ENCODE measurements around the gene SLC25A26. TPM values are rescaled to one million over a fixed set of nuclear protein-coding genes. Genes with fewer than 3 reads are reported as not detected.
"Not testable (repeated sequence)": the region's sequence is repeated elsewhere in the genome, so short reads cannot be mapped to it uniquely, and the experiment has no call there.

Gene SLC25A26
- total RNA-seq, 2 donors from 2014 or later = 13.0 to 16.4 TPM

DNA sequence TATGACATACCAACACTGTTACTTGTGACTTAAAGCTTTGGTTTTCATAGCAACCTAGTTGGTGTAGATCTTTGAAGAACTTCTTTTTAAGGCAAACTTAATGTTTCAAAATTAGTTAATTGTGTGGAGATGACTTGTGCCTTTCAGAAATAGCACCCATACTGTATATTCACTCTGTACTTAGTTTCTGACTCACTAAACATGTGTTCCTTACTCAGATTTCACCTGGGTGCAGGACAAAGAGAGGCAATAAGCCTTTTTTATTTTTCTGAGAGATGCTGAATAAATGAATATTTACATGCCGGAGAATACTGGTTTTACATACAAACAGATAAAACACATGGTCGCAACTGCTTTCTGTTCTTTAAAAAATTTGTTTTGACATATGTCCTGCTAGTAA, 44.8 kb downstream of the SLC25A26 start:
- intact Hi-C loops (cut with DNase I) = loop anchor here in 1 of 2 donors (5.0 kb wide), 1 partner anchor 552 kb away; no protein-coding TSS in a partner anchor
- DNase-seq (ENCODE audit: low spot score) = no peak

DNA sequence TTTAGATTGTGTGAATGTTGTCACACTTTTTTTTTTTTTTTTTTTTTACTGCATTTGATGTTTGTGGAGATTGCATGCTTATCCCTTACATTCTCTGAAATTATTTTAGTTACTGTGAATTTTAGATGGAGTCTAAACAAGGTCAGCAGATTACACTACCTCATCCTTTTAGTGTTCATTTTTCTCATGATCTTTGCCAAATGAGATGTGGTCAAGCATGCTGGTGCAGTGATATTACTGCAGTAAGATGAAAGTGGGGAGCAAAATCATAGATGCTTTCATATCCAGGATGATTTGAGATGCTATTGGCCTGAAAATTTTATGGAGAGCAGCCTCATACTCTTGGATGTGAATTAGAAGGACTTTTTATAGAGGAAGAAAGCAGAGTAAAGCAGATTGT, 45.8 kb downstream of the SLC25A26 start:
- no peak for DNase-seq (ENCODE audit: low spot score)
- intact Hi-C loops (cut with DNase I) = loop anchor here in 1 of 2 donors (5.0 kb wide), 1 partner anchor 551 kb away; no protein-coding TSS in a partner anchor

DNA sequence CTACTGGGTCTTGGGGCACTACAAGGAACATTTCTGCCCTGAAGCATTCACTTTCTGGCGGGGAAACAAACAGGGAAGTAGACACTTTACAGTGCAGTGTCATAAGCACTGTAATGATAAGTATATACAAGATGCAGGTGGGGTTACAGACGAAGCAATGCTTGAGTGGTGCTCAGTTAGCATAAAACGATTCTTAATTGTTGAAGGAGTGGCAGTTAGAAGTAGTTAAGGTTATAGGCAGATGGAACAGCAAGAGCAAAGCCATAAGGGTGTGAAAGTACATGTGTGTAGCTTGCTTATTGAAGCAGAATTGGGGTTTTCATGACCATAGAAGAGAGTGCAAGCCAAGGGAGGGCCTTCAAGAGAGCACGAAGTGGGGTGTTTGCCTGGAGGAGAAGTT, 46.2 kb downstream of the SLC25A26 start:
- DNase-seq (ENCODE audit: low spot score) = no peak
- intact Hi-C loops (cut with DNase I) = loop anchor here in 1 of 2 donors (5.0 kb wide), 1 partner anchor 550 kb away; no protein-coding TSS in a partner anchor

- intact Hi-C loops (cut with DNase I) = loop anchor here in 1 of 2 donors (5.0 kb wide), 1 partner anchor 549 kb away; no protein-coding TSS in a partner anchor
- DNase-seq (ENCODE audit: low spot score) = no peak
These were observed 47.1 kb downstream of the SLC25A26 start for GRCh38 chr3:66267906-66268305.

- intact Hi-C loops (cut with DNase I) = loop anchor here in 1 of 2 donors (5.0 kb wide), 1 partner anchor 548 kb away; no protein-coding TSS in a partner anchor
- DNase-seq (ENCODE audit: low spot score) = no peak
These were observed 48.1 kb downstream of the SLC25A26 start for GRCh38 chr3:66268864-66269263.

GRCh38 chr3:66269411-66269810, 48.6 kb downstream of the SLC25A26 start:
- intact Hi-C loops (cut with DNase I) = loop anchor here in 1 of 2 donors (5.0 kb wide), 1 partner anchor 548 kb away; no protein-coding TSS in a partner anchor
- no peak for DNase-seq (ENCODE audit: low spot score)

- DNase-seq (ENCODE audit: low spot score) = no peak
- intact Hi-C loops (cut with DNase I) = loop anchor here in 1 of 2 donors (10.0 kb wide), 1 partner anchor 135 kb away; no protein-coding TSS in a partner anchor
These were observed 49.5 kb downstream of the SLC25A26 start for GRCh38 chr3:66270288-66270687.

GRCh38 chr3:66270701-66271100, 49.9 kb downstream of the SLC25A26 start:
- no peak for DNase-seq (ENCODE audit: low spot score)
- intact Hi-C loops (cut with DNase I) = loop anchor here in 1 of 2 donors (10.0 kb wide), 1 partner anchor 134 kb away; no protein-coding TSS in a partner anchor

- intact Hi-C loops (cut with DNase I) = loop anchor here in 1 of 2 donors (10.0 kb wide), 1 partner anchor 134 kb away; no protein-coding TSS in a partner anchor
- DNase-seq (ENCODE audit: low spot score) = no peak
These were observed 50.4 kb downstream of the SLC25A26 start for GRCh38 chr3:66271231-66271630.

- no peak for DNase-seq (ENCODE audit: low spot score)
- intact Hi-C loops (cut with DNase I) = loop anchor here in 1 of 2 donors (10.0 kb wide), 1 partner anchor 133 kb away; no protein-coding TSS in a partner anchor
These were observed 51.2 kb downstream of the SLC25A26 start for GRCh38 chr3:66272016-66272415.

DNA sequence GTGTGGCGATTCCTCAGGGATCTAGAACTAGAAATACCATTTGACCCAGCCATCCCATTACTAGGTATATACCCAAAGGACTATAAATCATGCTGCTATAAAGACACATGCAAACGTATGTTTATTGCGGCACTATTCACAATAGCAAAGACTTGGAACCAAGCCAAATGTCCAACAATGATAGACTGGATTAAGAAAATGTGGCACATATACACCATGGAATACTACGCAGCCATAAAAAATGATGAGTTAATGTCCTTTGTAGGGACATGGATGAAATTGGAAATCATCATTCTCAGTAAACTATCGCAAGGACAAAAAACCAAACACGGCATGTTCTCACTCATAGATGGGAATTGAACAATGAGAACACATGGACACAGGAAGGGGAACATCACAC, 54.0 kb downstream of the SLC25A26 start:
- intact Hi-C loops (cut with DNase I) = loop anchor here (5.0 to 10.0 kb wide), 2 partner anchors 130 to 542 kb away; no protein-coding TSS in a partner anchor

GRCh38 chr3:66276705-66277274, 56.0 kb downstream of the SLC25A26 start:
- no peak for DNase-seq (ENCODE audit: low spot score)

More for the DNA sequence above, 54.0 kb downstream of the SLC25A26 start:
- DNase-seq (ENCODE audit: low spot score) = not testable (repeated sequence)

DNA sequence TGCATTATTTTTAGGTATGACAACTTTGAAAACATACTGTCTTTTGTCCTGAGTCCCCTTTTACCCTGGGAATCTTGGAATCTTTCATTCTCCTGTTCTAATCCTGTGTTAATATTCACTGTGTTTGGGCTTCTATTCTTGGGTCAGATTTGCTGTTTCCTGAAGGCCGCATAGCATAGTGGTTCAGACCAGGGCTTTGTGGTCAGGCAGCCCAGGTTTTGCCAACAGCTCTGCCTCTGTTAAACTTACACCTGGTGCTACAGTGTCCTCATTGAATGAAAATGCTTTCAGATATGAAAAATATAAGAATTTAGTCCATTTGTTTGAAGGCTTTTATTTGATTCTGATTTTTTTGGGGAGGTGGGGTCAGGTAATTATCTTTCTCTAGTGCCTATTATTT, 58.4 kb downstream of the SLC25A26 start:
- DNase-seq (ENCODE audit: low spot score) = no peak
- intact Hi-C loops (cut with DNase I) = loop anchor here (5.0 to 10.0 kb wide), 2 partner anchors 126 to 538 kb away; no protein-coding TSS in a partner anchor

More at GRCh38 chr3:66276705-66277274, 56.0 kb downstream of the SLC25A26 start:
- intact Hi-C loops (cut with DNase I) = loop anchor here (5.0 to 10.0 kb wide), 2 partner anchors 128 to 541 kb away; no protein-coding TSS in a partner anchor

DNA sequence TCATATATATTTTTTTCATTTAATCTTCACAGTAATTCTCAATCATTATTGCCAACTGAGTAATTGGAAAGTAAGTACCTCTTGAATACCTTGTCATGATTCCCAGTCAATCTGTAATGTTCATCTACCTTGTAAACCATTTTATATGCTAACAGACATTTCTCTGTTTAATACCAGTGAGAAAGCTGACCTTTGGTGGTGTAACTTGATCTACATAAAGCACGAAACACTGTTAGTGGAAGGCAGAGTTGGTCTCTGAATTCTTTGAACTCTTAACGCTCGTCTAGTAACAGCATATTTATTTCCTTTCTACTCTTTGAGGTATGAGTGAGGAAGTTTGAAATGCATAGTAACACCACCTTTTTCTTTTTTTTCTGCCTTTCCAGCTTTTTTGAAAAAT, 59.5 kb downstream of the SLC25A26 start:
- intact Hi-C loops (cut with DNase I) = no loop called here

DNA sequence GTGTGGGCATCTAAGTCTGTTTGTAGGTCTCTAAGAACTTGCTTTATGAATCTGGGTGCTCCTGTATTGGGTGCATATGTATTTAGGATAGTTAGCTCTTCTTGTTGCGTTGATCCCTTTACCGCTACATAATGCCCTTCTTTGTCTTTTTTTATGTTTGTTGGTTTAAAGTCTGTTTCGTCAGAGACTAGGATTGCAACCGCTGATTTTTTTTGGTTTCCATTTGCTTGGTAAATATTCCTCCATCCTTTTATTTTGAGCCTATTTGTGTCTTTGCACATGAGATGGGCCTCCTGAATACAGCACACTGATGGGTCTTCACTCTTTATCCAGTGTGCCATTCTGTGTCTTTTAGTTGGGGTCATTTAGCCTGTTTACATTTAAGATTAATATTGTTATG, 71.1 kb downstream of the SLC25A26 start:
- not testable (repeated sequence) for DNase-seq (ENCODE audit: low spot score)
- intact Hi-C loops (cut with DNase I) = loop anchor here in 1 of 2 donors (10.0 kb wide), 1 partner anchor 93 kb away; no protein-coding TSS in a partner anchor

More for the DNA sequence above, 59.5 kb downstream of the SLC25A26 start:
- no peak for DNase-seq (ENCODE audit: low spot score)

GRCh38 chr3:66297260-66297873, 76.6 kb downstream of the SLC25A26 start:
- DNase-seq (ENCODE audit: low spot score) = no peak
- intact Hi-C loops (cut with DNase I) = loop anchor here in 1 of 2 donors (10.0 kb wide), 1 partner anchor 87 kb away; no protein-coding TSS in a partner anchor

DNA sequence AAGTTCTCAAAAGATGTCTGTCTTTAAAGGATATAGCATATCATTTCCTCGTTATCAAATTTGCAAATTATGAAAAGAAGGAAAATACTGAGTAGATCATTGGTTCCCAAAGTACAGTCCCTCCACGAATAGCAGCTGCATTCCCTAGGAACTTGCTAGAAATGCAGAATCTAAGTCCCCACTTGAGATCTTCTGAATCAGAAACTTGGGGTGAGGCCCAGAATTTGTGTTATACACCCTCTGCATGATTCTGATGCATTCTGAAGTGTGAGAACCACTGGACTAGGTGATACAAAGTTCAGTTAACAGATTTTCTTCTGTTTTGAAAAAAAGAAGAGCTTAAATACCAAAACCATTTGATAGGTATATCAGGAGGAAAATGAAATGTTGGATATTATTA, 77.1 kb downstream of the SLC25A26 start:
- intact Hi-C loops (cut with DNase I) = loop anchor here in 1 of 2 donors (10.0 kb wide), 1 partner anchor 87 kb away; no protein-coding TSS in a partner anchor
- no peak for DNase-seq (ENCODE audit: low spot score)

DNA sequence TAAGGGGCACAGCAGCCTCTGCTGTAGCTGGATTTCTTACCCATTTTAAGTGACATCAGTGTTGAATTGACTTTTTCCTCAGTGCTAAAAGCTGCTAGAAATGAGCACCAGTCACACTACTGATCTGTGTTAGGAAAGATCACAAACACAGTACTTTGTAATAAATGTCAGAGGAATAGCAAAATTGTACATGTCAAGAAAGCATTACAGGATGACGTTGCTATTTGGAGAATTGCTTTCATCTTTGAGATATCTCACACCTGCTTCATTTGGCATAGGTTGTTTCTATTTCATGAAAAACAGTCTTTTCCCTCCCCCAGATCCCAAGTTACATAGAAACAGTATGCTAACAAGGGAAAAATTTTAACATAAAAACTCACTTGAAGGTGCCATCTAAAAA, 77.8 kb downstream of the SLC25A26 start:
- intact Hi-C loops (cut with DNase I) = loop anchor here in 1 of 2 donors (10.0 kb wide), 1 partner anchor 86 kb away; no protein-coding TSS in a partner anchor
- no peak for DNase-seq (ENCODE audit: low spot score)

DNA sequence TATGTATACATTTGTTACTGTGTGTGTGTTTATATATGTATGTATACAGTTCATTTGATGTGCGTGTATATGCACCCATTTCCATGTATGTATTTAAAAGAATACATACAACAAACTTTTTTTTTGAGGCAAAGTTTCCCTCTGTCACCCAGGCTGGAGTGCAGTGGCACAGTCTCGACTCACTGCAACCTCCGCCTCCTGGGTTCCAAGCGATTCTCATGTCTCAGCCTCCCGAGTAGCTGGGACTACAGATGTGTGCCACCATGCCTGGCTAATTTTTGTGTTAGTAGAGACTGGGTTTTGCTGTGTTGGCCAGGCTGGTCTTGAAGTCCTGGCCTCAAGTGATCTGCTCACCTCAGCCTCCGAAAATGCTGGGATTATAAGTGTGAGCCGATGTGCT, 78.3 kb downstream of the SLC25A26 start:
- not testable (repeated sequence) for DNase-seq (ENCODE audit: low spot score)
- intact Hi-C loops (cut with DNase I) = loop anchor here in 1 of 2 donors (10.0 kb wide), 1 partner anchor 86 kb away; no protein-coding TSS in a partner anchor

Measured in posterior vena cava (tissue), 2 donors.